SU-DHL-6 (cell line): ENCODE results near the gene ENDOV.

Source experiments
- EZH2phosphoT487 ChIP-seq: fragments of 200-600 bp; sonication (generic), shearing (Covaris generic); conservative IDR thresholded peaks from 2 replicates; pipeline ENCODE4 v1.6.1; 2018; ENCODE audit warnings: mild to moderate bottlenecking, antibody characterized with exemption, low read length, moderate library complexity, mixed read lengths
- TF ChIP-seq, protein P1 (sequence below): fragments of 200-600 bp; sonication (generic); IDR thresholded peaks from one replicate; pipeline ENCODE4 v1.5.1; 2017; ENCODE audit warnings: antibody characterized with exemption, mild to moderate bottlenecking, low read length, moderate library complexity; ENCODE audit not compliant: insufficient read depth, poor library complexity, severe bottlenecking

GRCh38 chr17:80439499-80439898 is 24.5 kb downstream of the ENDOV start:
- TF ChIP-seq, protein P1, sequence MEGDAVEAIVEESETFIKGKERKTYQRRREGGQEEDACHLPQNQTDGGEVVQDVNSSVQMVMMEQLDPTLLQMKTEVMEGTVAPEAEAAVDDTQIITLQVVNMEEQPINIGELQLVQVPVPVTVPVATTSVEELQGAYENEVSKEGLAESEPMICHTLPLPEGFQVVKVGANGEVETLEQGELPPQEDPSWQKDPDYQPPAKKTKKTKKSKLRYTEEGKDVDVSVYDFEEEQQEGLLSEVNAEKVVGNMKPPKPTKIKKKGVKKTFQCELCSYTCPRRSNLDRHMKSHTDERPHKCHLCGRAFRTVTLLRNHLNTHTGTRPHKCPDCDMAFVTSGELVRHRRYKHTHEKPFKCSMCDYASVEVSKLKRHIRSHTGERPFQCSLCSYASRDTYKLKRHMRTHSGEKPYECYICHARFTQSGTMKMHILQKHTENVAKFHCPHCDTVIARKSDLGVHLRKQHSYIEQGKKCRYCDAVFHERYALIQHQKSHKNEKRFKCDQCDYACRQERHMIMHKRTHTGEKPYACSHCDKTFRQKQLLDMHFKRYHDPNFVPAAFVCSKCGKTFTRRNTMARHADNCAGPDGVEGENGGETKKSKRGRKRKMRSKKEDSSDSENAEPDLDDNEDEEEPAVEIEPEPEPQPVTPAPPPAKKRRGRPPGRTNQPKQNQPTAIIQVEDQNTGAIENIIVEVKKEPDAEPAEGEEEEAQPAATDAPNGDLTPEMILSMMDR = no peak
- TF ChIP-seq EZH2phosphoT487 = no peak
